Measurements from ENCODE around the gene SHE.

DNA sequence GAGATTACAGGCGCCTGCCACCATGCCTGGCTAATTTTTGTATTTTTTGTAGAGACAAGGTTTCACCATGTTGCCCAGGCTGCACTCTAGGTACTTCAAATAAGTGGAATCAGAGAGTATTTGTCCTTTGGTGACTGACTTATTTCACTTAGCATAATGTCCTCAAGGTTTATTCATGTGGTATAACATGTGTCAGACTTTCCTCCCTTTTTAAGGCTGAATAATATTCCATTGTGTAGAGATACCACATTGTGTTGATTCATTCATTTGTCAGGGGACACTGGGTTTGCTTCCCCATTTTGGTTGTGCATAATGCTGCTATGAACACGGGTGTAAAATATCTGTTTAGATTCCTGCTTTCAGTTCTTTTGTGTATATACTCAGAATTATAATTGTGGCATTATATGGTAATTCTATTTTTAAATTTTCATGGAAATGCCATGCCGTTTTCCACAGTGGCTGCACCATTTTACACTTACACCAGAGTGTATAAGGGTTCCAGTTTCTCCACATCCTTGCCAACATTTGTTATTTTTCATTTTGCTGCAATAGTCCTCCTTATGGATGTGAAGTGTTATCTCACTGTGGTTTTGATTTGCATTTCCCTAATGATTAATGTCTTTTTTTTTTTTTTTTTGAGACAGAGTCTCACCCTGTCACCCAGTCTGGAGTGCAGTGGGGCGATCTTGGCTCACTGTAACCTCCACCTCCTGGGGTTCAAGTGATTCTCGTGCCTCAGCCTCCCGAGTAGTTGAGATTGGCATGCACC, 62.0 kb downstream of the SHE start:
- no peak for TF ChIP-seq POLR2AphosphoS5 (IDR thresholded peaks at IDR 0.05; ENCODE audit: low read depth, low read length)
- TF ChIP-seq, protein P1, sequence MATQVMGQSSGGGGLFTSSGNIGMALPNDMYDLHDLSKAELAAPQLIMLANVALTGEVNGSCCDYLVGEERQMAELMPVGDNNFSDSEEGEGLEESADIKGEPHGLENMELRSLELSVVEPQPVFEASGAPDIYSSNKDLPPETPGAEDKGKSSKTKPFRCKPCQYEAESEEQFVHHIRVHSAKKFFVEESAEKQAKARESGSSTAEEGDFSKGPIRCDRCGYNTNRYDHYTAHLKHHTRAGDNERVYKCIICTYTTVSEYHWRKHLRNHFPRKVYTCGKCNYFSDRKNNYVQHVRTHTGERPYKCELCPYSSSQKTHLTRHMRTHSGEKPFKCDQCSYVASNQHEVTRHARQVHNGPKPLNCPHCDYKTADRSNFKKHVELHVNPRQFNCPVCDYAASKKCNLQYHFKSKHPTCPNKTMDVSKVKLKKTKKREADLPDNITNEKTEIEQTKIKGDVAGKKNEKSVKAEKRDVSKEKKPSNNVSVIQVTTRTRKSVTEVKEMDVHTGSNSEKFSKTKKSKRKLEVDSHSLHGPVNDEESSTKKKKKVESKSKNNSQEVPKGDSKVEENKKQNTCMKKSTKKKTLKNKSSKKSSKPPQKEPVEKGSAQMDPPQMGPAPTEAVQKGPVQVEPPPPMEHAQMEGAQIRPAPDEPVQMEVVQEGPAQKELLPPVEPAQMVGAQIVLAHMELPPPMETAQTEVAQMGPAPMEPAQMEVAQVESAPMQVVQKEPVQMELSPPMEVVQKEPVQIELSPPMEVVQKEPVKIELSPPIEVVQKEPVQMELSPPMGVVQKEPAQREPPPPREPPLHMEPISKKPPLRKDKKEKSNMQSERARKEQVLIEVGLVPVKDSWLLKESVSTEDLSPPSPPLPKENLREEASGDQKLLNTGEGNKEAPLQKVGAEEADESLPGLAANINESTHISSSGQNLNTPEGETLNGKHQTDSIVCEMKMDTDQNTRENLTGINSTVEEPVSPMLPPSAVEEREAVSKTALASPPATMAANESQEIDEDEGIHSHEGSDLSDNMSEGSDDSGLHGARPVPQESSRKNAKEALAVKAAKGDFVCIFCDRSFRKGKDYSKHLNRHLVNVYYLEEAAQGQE (IDR thresholded peaks at IDR 0.05; ENCODE audit: insufficient read depth in 1 of 2, low read depth in 2 of 2, low read length in 2 of 2) = no peak
